H9 (cell line): ENCODE results near the gene F3. TPM values are rescaled to one million over a fixed set of nuclear protein-coding genes. Genes with fewer than 3 reads are reported as not detected.

Experiments
- DNase-seq: peaks from one replicate; pipeline ENCODE4 v3.0.0-alpha.2; 2017
- H2AFZ ChIP-seq: one replicate; pipeline ENCODE4 v1.6.1; 2013; ENCODE audit warnings: mild to moderate bottlenecking, low read length, control low read depth, moderate library complexity
- H2AK5ac ChIP-seq: 2 replicates; pipeline ENCODE4 v1.6.1; 2013; ENCODE audit warnings: low read length, control low read depth, mixed read lengths; ENCODE audit not compliant: insufficient read length
- H2BK120ac ChIP-seq: one replicate; pipeline ENCODE4 v1.6.1; 2013; ENCODE audit warnings: low read depth, mild to moderate bottlenecking, low read length, control low read depth, inconsistent platforms; ENCODE audit not compliant: poor library complexity, severe bottlenecking
- H2BK12ac ChIP-seq: 2 replicates; pipeline ENCODE4 v1.6.1; 2013; ENCODE audit warnings: low read length, control low read depth, mixed read lengths, low read depth; ENCODE audit not compliant: insufficient read length
- H2BK15ac ChIP-seq: 2 replicates; pipeline ENCODE4 v1.6.1; 2013; ENCODE audit warnings: low read depth, low read length, control low read depth
- H2BK20ac ChIP-seq: one replicate; pipeline ENCODE4 v1.6.1; 2013; ENCODE audit warnings: low read depth, mild to moderate bottlenecking, low read length, control low read depth, inconsistent platforms; ENCODE audit not compliant: poor library complexity, severe bottlenecking
- H2BK5ac ChIP-seq: 2 replicates; pipeline ENCODE4 v1.6.1; 2013; ENCODE audit warnings: low read length, control low read depth, mixed read lengths; ENCODE audit not compliant: insufficient read length
- H3K14ac ChIP-seq: 2 replicates; pipeline ENCODE4 v1.6.1; 2013; ENCODE audit warnings: low read length, control low read depth; ENCODE audit not compliant: insufficient read depth
- H3K18ac ChIP-seq: 2 replicates; pipeline ENCODE4 v1.6.1; 2013; ENCODE audit warnings: low read depth, mild to moderate bottlenecking, mixed read lengths, low read length, control low read depth; ENCODE audit not compliant: insufficient read length
- H3K23ac ChIP-seq: 2 replicates; pipeline ENCODE4 v1.6.1; 2013; ENCODE audit warnings: low read length, control low read depth, mixed read lengths, low read depth; ENCODE audit not compliant: insufficient read length
- H3K23me2 ChIP-seq: 2 replicates; pipeline ENCODE4 v1.6.1; 2013; ENCODE audit warnings: low read depth, mild to moderate bottlenecking, mixed read lengths, low read length, control low read depth; ENCODE audit not compliant: insufficient read length, poor library complexity, severe bottlenecking
- H3K27ac ChIP-seq: 2 replicates; pipeline ENCODE4 v1.5.1; 2013; ENCODE audit warnings: low read length, control low read depth, mixed read lengths, low read depth; ENCODE audit not compliant: insufficient read length
- H3K27me3 ChIP-seq: 2 replicates; pipeline ENCODE4 v1.6.1; 2013; ENCODE audit warnings: low read length, control low read depth, inconsistent platforms; ENCODE audit not compliant: insufficient read depth
- H3K4ac ChIP-seq: 2 replicates; pipeline ENCODE4 v1.6.1; 2013; ENCODE audit warnings: low read depth, mild to moderate bottlenecking, control low read depth, inconsistent platforms, low read length, moderate library complexity
- H3K4me1 ChIP-seq: 2 replicates; pipeline ENCODE4 v1.6.1; 2013; ENCODE audit warnings: low read length, control low read depth, inconsistent platforms; ENCODE audit not compliant: insufficient read depth
- H3K4me2 ChIP-seq: 2 replicates; pipeline ENCODE4 v1.6.1; 2013; ENCODE audit warnings: low read length, control low read depth, mixed read lengths; ENCODE audit not compliant: insufficient read length, insufficient read depth
- H3K56ac ChIP-seq: 2 replicates; pipeline ENCODE4 v1.6.1; 2013; ENCODE audit warnings: low read depth, mild to moderate bottlenecking, mixed read lengths, low read length, control low read depth; ENCODE audit not compliant: insufficient read length
- H3K79me1 ChIP-seq: 2 replicates; pipeline ENCODE4 v1.6.1; 2013; ENCODE audit warnings: low read depth, mild to moderate bottlenecking, moderate library complexity, low read length, control low read depth, inconsistent platforms; ENCODE audit not compliant: insufficient read depth, poor library complexity, severe bottlenecking
- H3K79me2 ChIP-seq: 2 replicates; pipeline ENCODE4 v1.6.1; 2013; ENCODE audit warnings: low read length, control low read depth, inconsistent platforms; ENCODE audit not compliant: insufficient read depth
- H3K9ac ChIP-seq: 2 replicates; pipeline ENCODE4 v1.6.1; 2013; ENCODE audit warnings: low read length, control low read depth, mixed read lengths; ENCODE audit not compliant: insufficient read length; ENCODE audit errors: extremely low read depth
- H3K9me3 ChIP-seq: one replicate; pipeline ENCODE4 v1.6.1; 2013; ENCODE audit warnings: low read depth, low read length, inconsistent platforms; ENCODE audit not compliant: control insufficient read depth
- H3T11ph ChIP-seq: one replicate; pipeline ENCODE4 v1.6.1; 2013; ENCODE audit warnings: mild to moderate bottlenecking, low read length, control low read depth, inconsistent platforms
- H4K20me1 ChIP-seq: one replicate; pipeline ENCODE4 v1.6.1; 2013; ENCODE audit not compliant: control insufficient read depth, insufficient read length, insufficient read depth
- H4K5ac ChIP-seq: 2 replicates; pipeline ENCODE4 v1.6.1; 2013; ENCODE audit warnings: low read depth, mild to moderate bottlenecking, mixed read lengths, low read length, control low read depth; ENCODE audit not compliant: insufficient read length
- H4K8ac ChIP-seq: replicated peaks from 2 replicates; pipeline ENCODE4 v1.6.1; 2013; ENCODE audit warnings: low read length, control low read depth, mixed read lengths, low read depth; ENCODE audit not compliant: insufficient read length
- H4K91ac ChIP-seq: 2 replicates; pipeline ENCODE4 v1.6.1; 2013; ENCODE audit warnings: low read depth, mild to moderate bottlenecking, moderate library complexity, mixed read lengths, low read length, control low read depth; ENCODE audit not compliant: insufficient read length
- H3K27ac Mint-ChIP-seq, 3 experiments: 2 replicates in 2 of 3; 3 replicates in 1 of 3; pipeline ENCODE4 v1.8.0; 2020 to 2021; ENCODE audit warnings: mixed read lengths in 3 of 3, mild to moderate bottlenecking in 1 of 3, moderate library complexity in 1 of 3
- H3K27me3 Mint-ChIP-seq: 2 replicates; pipeline ENCODE4 v1.8.0; 2021; ENCODE audit warnings: low read depth, mild to moderate bottlenecking, moderate library complexity, mixed read lengths
- H3K36me3 Mint-ChIP-seq, 3 experiments: 2 replicates in 2 of 3; 3 replicates in 1 of 3; pipeline ENCODE4 v1.8.0; 2020 to 2021; ENCODE audit warnings: low read depth in 3 of 3, mixed read lengths in 3 of 3; ENCODE audit not compliant: insufficient read depth in 1 of 3
- H3K4me1 Mint-ChIP-seq, 2 experiments: 2 replicates each; pipeline ENCODE4 v1.8.0; 2020; ENCODE audit warnings: mixed read lengths in 2 of 2
- H3K4me3 Mint-ChIP-seq, 2 experiments: 2 replicates in 1 of 2; 3 replicates in 1 of 2; pipeline ENCODE4 v1.8.0; 2020 to 2021; ENCODE audit warnings: mild to moderate bottlenecking in 2 of 2, mixed read lengths in 2 of 2, moderate library complexity in 1 of 2
- H3K9me3 Mint-ChIP-seq, 2 experiments: 2 replicates in 1 of 2; 3 replicates in 1 of 2; pipeline ENCODE4 v1.8.0; 2020; ENCODE audit warnings: mild to moderate bottlenecking in 2 of 2, mixed read lengths in 2 of 2, moderate library complexity in 1 of 2
- WGBS: extraction: QIAGEN DNeasy Blood & Tissue Kit; methylation state at CpG from one replicate; pipeline ENCODE4 v1.1.7; 2013; ENCODE audit warnings: missing lambda C conversion rate, low lambda C conversion rate, mixed read lengths; ENCODE audit not compliant: insufficient read length; ENCODE audit errors: extremely low coverage; 5-methylcytosine and 5-hydroxymethylcytosine counted together
- total RNA-seq: library from RNA; stranded (reverse); gene quantifications from 2 replicates; pipeline ENCODE4 v1.2.1, GENCODE V29; 2021
- TF ChIP-seq, protein P1 (sequence below): fragments of 200-600 bp; sonication (generic); conservative IDR thresholded peaks from 3 replicates; pipeline ENCODE4 v1.8.0; 2021; ENCODE audit warnings: antibody characterized with exemption, mild to moderate bottlenecking

The F3 gene
- total RNA-seq, 1 experiment from 2014 or later: 21.7 TPM

DNA sequence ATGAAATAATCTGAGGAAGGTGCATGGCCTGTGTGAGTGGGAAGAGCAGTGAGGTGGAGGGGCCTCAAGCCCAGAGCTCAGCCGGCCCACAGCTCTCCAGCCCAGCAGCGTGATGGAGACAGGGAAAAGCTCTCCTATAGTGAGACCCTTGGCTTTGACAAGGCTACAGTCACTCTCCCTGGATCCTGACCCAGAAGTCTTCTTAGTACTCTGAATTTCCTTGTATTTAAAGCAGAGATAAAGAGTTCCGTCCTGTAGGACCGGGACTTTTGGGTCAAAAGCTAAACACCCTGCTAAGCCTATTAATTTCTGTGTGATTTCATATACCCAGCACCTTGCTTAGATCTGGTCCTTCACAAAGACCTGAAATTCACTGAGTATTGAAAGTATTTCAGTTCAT lies 48.2 kb upstream of the F3 start:
- Histone ChIP-seq H2AFZ (no peak overlapping the region), H4K20me1 (no peaks in the 10 kb centered on the region), H3T11ph (no peak overlapping the region), H2BK20ac (no peak overlapping the region), H3K4me2 (no peak overlapping the region), H3K23me2 (no peaks in the 10 kb centered on the region), H2BK120ac (no peak overlapping the region), H3K79me2 (no peaks in the 10 kb centered on the region), H3K23ac (no peak overlapping the region), H4K91ac (no peak overlapping the region), H2BK15ac (no peak overlapping the region), H2AK5ac (no peak overlapping the region), H3K9ac (no peak overlapping the region), H4K5ac (no peak overlapping the region), H2BK12ac (no peak overlapping the region), H3K4me1 (no peaks in the 10 kb centered on the region), H3K56ac (no peak overlapping the region), H3K4ac (no peak overlapping the region), H3K27ac (no peak overlapping the region), H3K18ac (no peak overlapping the region), H3K79me1 (no peaks in the 10 kb centered on the region), H2BK5ac (no peak overlapping the region), H3K9me3 (no peaks in the 10 kb centered on the region), H4K8ac (no peak overlapping the region), H3K14ac (no peak overlapping the region), H3K27me3 (no peaks in the 10 kb centered on the region)
- Mint-ChIP-seq H3K9me3 (no peaks in the 10 kb centered on the region), H3K36me3 (no peaks in the 10 kb centered on the region), H3K4me1 (peaks cover 16 to 19% of the 10 kb centered on the region in 2 experiments), H3K27ac (no peak overlapping the region), H3K4me3 (no peak overlapping the region), H3K27me3 (peaks cover 2% of the 10 kb centered on the region; the same call in 1 of the 2 replicates)
- no peak for DNase-seq
- no CpG with 5 or more reads among the region's 4 CpGs for WGBS
- TF ChIP-seq, protein P1, sequence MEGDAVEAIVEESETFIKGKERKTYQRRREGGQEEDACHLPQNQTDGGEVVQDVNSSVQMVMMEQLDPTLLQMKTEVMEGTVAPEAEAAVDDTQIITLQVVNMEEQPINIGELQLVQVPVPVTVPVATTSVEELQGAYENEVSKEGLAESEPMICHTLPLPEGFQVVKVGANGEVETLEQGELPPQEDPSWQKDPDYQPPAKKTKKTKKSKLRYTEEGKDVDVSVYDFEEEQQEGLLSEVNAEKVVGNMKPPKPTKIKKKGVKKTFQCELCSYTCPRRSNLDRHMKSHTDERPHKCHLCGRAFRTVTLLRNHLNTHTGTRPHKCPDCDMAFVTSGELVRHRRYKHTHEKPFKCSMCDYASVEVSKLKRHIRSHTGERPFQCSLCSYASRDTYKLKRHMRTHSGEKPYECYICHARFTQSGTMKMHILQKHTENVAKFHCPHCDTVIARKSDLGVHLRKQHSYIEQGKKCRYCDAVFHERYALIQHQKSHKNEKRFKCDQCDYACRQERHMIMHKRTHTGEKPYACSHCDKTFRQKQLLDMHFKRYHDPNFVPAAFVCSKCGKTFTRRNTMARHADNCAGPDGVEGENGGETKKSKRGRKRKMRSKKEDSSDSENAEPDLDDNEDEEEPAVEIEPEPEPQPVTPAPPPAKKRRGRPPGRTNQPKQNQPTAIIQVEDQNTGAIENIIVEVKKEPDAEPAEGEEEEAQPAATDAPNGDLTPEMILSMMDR: no peak
